GM21526 (cell line): ENCODE measurements around the gene AQP3.
"Not testable (repeated sequence)": the region's sequence is repeated elsewhere in the genome, so short reads cannot be mapped to it uniquely, and the experiment has no call there.

ENCODE experiments used
- ATAC-seq: cut with Tn5 transposase; IDR thresholded peaks from one replicate; pipeline ENCODE4 v1.9.1; 2021; ENCODE audit warnings: moderate library complexity; ENCODE audit not compliant: unreplicated experiment, low FRiP score

AQP3 gene

GRCh38 chr9:33443464-33444154, 3.8 kb downstream of the AQP3 start:
- no peak for ATAC-seq

DNA sequence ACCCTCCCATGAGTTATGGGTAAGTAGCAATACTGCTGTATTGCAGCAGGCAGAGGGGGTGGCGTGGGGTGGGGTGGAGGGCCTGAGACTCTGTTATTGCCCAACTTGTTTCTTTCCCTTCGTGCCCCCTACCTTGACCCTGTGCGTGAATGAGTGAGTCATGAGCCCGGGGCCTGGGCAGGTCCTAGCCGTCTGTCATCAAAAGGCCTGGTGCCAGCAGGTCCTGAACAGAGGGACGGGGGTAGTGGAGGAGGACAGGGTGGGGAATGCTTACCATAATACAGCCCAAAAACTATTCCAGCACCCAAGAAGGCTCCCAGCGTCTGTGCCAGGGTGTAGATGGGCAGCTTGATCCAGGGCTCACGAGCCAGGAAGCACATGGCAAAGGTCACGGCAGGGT, 4.3 kb downstream of the AQP3 start:
- ATAC-seq = no peak

DNA sequence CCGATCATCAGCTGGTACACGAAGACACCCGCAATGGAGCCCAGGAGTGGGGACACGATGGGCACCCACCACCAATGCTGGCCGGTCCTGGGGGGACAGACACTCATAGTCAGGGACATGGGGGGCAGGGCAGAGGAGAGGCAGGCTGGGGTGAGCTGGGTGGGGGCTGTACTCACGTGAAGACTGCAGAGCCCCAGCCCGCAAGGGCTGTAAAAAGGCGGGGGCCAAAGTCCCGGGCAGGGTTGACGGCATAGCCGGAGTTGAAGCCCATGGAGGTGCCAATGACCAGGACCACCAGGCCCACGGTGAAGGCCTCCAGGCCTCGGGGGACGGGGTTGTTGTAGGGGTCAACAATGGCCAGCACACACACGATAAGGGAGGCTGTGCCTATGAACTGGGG, 5.3 kb downstream of the AQP3 start:
- ATAC-seq = no peak

- ATAC-seq = no peak
Observed at GRCh38 chr9:33440609-33441008, 6.8 kb downstream of the AQP3 start.

GRCh38 chr9:33440204-33440603, 7.2 kb downstream of the AQP3 start:
- ATAC-seq = no peak

DNA sequence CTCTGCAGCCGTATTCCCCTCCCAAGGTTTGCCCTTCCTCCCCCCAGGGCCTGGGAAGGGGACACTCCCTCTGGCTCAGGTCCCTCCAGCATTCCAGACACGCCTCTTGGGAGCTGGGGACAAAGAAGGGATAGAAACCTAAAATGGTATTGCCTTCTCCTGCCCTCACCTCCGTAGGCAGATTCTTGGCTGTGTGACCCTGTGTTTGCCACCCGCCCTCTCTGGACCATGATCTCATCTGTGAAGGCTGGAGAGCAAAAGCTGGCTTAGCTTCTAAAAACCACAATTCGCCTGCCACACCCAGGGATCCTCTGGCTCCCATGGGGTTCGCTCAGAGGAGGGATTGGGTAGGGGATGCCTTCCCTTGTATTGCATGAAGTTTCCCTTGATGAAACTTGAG, 7.7 kb downstream of the AQP3 start:
- ATAC-seq = no peak

- ATAC-seq = no peak
Observed at GRCh38 chr9:33438926-33439680, 8.3 kb downstream of the AQP3 start.

GRCh38 chr9:33437898-33438297, 9.5 kb downstream of the AQP3 start:
- no peak for ATAC-seq

DNA sequence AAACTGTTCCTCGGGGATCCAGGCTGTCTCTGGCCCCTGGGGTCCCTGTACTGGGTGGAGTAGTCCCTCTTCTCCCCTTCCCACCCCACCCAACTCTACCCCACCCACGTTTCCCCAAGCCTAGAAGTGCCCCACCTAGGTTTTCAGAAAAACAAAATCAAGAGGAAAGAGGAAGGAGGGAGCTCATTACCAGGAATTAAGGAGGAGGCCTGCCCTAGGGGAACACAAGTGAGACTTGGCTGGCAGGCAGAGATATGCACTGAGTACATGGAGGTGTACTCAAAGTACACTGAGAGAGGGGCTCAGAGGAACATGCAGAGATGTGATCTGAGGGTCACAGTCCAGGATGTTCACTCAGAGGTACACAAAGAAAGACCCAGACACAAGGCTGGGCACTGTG, 10.2 kb downstream of the AQP3 start:
- ATAC-seq = no peak

DNA sequence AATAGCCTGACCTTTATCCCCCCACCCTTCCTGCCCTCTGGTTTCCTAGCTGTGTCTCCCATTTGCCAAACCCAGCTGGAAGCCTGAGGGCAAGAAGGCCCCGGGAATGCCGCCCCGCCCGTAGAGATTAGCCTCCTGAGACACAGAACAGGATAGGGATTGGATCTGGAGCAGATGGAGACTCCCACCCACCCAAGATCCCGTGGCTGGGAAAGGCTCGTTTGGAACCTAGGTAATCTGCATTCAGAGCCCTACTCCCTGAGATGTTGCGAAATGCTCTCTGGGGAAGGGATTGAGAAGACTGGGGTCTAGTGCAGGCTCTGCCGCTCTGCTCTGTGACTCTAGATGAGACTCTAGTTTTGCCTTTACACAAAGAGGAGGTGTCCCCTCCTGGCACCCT, 10.9 kb downstream of the AQP3 start:
- no peak for ATAC-seq

- no peak for ATAC-seq
Observed at GRCh38 chr9:33435821-33436277, 11.5 kb downstream of the AQP3 start.

GRCh38 chr9:33434317-33435105, 12.9 kb downstream of the AQP3 start:
- ATAC-seq = no peak

DNA sequence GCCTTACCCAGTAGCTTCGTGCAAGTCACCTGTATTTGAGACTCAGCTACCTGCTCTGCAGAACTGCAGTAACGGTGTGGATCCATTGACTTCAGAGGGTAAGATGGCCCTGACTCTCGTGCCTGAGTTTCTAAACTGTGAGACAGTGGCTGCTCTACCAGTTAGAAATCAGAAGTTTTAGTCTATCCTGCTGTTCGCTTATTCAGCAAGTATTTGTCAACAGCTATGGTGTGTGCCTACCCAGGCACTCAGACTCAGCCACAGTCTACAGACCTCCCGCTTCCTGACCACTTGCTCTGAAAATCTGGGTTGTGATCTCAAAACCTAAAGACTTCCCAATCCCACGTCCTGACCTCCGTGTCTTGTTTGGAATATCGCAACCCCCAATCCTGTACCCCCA, 13.5 kb downstream of the AQP3 start:
- no peak for ATAC-seq

DNA sequence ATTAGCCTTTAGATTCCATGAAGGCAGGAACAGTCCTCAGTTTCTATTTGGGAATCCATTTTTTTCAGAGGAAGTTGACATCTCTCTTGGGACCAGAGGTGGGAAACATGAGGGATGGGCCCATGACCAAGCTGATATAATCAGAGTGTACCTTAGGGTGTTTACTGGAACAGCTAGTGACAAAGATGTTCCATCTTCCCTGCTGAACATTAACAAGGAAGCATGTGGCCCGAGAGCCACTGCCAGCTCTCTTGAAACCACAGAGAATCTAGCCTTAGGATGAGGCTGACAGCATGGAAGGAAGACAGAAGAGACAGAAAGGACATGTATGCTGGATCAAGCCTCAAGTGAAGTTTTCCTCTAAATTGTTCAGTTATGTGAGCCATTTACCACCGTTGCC, 16.0 kb downstream of the AQP3 start:
- ATAC-seq = no peak

GRCh38 chr9:33430942-33431341, 16.5 kb downstream of the AQP3 start:
- no peak for ATAC-seq

GRCh38 chr9:33429256-33429985, 18.0 kb downstream of the AQP3 start:
- ATAC-seq = no peak

GRCh38 chr9:33426843-33427293, 20.5 kb downstream of the AQP3 start:
- no peak for ATAC-seq

- no peak for ATAC-seq
Observed at GRCh38 chr9:33425128-33425533, 22.3 kb downstream of the AQP3 start.

- ATAC-seq = not testable (repeated sequence)
Observed at GRCh38 chr9:33424492-33424891, 22.9 kb downstream of the AQP3 start.

DNA sequence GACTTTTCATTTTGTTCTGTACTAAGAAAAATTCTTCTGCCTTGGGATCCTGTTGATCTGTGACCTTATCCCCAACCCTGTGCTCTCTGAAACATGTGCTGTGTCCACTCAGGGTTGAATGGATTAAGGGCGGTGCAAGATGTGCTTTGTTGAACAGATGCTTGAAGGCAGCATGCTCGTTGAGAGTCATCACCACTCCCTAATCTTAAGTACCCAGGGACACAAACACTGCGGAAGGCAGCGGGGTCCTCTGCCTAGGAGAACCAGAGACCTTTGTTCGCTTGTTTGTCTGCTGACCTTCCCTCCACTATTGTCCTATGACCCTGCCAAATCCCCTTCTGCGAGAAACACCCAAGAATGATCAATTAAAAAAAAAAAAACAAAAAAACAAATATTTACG, 23.4 kb downstream of the AQP3 start:
- not testable (repeated sequence) for ATAC-seq
